NCI-H82 (cell line): ENCODE data around the gene USP47.

Experiments
- DNase-seq: peaks from one replicate; lab custom pipeline; 2025; lab: John Stamatoyannopoulos, UW

The USP47 gene

GRCh38 chr11:11841723-11842420 lies at the start of gene USP47:
Gene USP47, plus strand, starts transcription at chr11:11841972. Its CDS starts 214 bp downstream, at chr11:11842186.
- peak; percentile 87 for DNase-seq

- DNase-seq, result no peak
Observed at GRCh38 chr11:11793073-11793472, 48.7 kb upstream of the USP47 start.

- DNase-seq, result peak; percentile 57
Observed at GRCh38 chr11:11798586-11799438, 43.0 kb upstream of the USP47 start.

GRCh38 chr11:11805228-11805627 lies 36.5 kb upstream of the USP47 start:
- no peak for DNase-seq

GRCh38 chr11:11806074-11806473 lies 35.7 kb upstream of the USP47 start:
- no peak for DNase-seq

- DNase-seq, result no peak
Observed at GRCh38 chr11:11806586-11806985, 35.2 kb upstream of the USP47 start.

GRCh38 chr11:11807811-11808782 lies 33.7 kb upstream of the USP47 start:
- DNase-seq, result no peak

GRCh38 chr11:11808992-11809615 lies 32.7 kb upstream of the USP47 start:
- no peak for DNase-seq

- no peak for DNase-seq
Observed at GRCh38 chr11:11810764-11811726, 30.7 kb upstream of the USP47 start.

GRCh38 chr11:11813288-11813962 lies 28.3 kb upstream of the USP47 start:
- DNase-seq, result no peak

- no peak for DNase-seq
Observed at GRCh38 chr11:11814614-11815452, 26.9 kb upstream of the USP47 start.

- no peak for DNase-seq
Observed at GRCh38 chr11:11816511-11817314, 25.1 kb upstream of the USP47 start.

GRCh38 chr11:11817957-11818356 lies 23.8 kb upstream of the USP47 start:
- DNase-seq, result no peak

GRCh38 chr11:11818529-11819121 lies 23.1 kb upstream of the USP47 start:
- no peak for DNase-seq

- no peak for DNase-seq
Observed at GRCh38 chr11:11821899-11822298, 19.9 kb upstream of the USP47 start.

- no peak for DNase-seq
Observed at GRCh38 chr11:11822946-11823345, 18.8 kb upstream of the USP47 start.

GRCh38 chr11:11826260-11826659 lies 15.5 kb upstream of the USP47 start:
- no peak for DNase-seq

GRCh38 chr11:11827272-11827671 lies 14.5 kb upstream of the USP47 start:
- DNase-seq, result no peak
